HG03575 (cell line): ENCODE measurements around the gene AP1G1.

Experiments
- ATAC-seq: cut with Tn5 transposase; IDR thresholded peaks from one replicate; pipeline ENCODE4 v1.9.1; 2021; ENCODE audit not compliant: unreplicated experiment, insufficient number of reproducible peaks, low FRiP score; ENCODE audit errors: extremely low read depth

Gene AP1G1

DNA sequence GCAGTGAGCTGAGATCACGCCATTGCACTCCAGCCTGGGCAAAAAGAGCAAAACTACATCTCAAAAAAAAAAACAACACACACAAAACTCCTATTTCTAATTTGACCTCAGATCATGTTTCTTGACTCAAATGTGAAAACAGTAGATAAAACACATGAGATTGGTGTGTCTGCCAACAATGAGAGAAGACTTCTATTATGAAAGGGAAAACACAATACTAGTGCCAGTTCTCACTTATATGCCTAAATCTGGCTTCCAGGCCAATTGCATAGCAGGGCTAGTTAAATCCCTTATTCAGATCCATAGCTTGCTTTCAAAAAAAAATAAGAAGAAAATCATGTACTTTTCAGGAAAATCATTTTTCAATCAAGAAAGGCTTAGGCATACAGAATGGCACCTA, 39.4 kb downstream of the AP1G1 start:
- no peak for ATAC-seq

- no peak for ATAC-seq
Observed at GRCh38 chr16:71767060-71767900, 41.4 kb downstream of the AP1G1 start.

GRCh38 chr16:71762186-71762585, 46.4 kb downstream of the AP1G1 start:
- no peak for ATAC-seq

GRCh38 chr16:71761097-71761496, 47.5 kb downstream of the AP1G1 start:
- no peak for ATAC-seq

- ATAC-seq = no peak
Observed at GRCh38 chr16:71758293-71758760, 50.3 kb downstream of the AP1G1 start.

DNA sequence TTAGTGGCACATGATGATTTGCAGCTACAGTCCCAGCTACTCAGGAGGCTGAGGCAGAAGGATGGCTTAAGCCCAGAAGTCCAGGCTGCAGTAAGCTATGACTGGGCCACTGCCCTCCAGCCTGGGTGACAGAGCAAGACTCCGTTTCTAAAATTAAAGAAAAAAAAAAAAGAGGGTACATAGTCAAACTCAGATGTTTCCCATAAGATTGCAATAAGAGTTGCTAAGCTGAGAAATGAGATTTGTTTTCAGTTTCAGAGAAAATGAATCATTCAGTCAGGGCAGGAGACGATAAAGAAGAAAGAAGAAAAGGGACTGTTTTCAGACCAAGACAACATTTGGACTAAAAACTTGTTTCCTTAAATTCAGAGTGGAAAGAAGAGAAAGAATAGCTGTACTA, 54.0 kb downstream of the AP1G1 start:
- no peak for ATAC-seq

DNA sequence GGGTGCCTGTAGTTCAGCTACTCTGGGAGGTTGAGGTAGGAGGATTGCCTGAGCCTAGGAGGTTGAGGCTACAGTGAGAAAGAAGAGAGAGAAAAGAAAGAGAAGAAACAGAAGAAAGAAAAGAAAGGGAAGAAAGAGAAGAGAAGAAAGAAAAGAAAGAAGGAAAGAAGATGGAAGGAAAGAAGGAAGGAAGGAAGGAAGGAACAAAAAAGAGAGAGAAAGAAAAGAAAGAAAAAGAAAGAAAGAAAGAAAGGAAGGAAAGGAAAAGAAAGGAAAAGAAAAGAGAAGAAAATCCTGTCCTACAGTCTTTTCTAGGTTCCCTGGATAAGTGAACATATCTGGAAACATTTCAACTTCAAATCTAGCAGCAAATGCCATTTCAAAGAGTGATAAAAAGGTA, 54.5 kb downstream of the AP1G1 start:
- no peak for ATAC-seq

GRCh38 chr16:71748226-71748625, 60.4 kb downstream of the AP1G1 start:
- ATAC-seq = no peak

DNA sequence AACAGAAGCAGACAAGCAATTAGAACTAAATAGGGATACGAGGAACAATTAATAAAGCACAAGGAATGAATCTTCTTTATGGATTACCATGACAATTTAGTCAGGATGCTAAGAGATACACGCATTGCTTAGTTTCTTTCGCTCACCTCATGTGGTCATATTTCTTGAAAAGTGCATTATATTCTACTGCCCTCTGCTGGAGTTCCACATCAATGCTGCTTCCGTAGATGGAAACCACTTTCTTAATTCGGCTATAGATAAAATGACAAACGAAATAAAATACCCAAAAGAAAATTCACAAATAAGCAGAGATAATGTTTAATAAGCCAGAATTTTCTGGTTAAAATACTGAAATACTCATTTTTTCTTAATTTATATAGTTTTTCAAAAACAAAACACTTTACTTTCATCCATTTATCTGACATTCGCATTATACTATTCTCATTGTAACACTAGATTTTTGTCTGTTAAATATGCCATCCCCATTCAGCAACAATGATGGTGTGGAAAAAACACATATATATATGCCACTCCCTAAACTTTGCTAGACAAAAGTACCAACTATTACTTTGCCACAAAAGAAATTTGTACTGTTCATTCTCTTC, 62.1 kb downstream of the AP1G1 start:
- no peak for ATAC-seq

DNA sequence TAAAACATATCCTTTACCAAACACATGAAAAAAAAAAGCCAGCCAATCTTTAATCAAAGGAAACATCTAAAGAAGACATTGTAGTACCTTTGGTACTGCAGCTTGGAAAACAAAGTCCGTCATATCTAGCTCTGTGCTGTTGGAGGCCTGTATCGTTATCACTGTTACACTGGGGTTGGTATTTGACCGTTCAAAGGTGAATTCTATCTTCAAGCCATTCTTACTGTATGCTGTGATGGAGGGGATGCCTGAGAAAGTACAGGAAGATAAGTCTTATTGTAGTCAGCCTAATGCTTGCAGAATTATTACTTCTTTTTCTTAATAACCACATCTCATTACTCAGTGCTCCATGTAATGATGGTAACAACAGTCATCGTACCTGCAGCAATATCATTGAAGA, 69.8 kb downstream of the AP1G1 start:
- no peak for ATAC-seq

GRCh38 chr16:71737501-71737900, 71.1 kb downstream of the AP1G1 start:
- no peak for ATAC-seq

- ATAC-seq = no peak
Observed at GRCh38 chr16:71734511-71734910, 74.1 kb downstream of the AP1G1 start.

GRCh38 chr16:71732587-71732986, 76.0 kb downstream of the AP1G1 start:
- ATAC-seq = no peak

- ATAC-seq = no peak
Observed at GRCh38 chr16:71727551-71728324, 80.9 kb downstream of the AP1G1 start.

- no peak for ATAC-seq
Observed at GRCh38 chr16:71726476-71727315, 81.9 kb downstream of the AP1G1 start.

GRCh38 chr16:71724320-71724751, 84.3 kb downstream of the AP1G1 start, which contains the start of gene PHLPP2:
Gene PHLPP2 (minus strand): TSS chr16:71724701. CDS start chr16:71714795, 9,906 bp downstream.
- ATAC-seq = no peak

GRCh38 chr16:71723537-71724319, 84.9 kb downstream of the AP1G1 start:
- ATAC-seq = no peak
